PC-3 (cell line): Measurements from ENCODE around the gene ACTL8. TPM values are rescaled to one million over a fixed set of nuclear protein-coding genes. Genes with fewer than 3 reads are reported as not detected.

ENCODE experiments used
- ATAC-seq: fragments of 200-7000 bp; cut with Tn5 transposase; 2 replicates; pipeline ENCODE4 v1.9.1; 2020; ENCODE audit warnings: mild to moderate bottlenecking, moderate library complexity
- BruUV-seq: library from RNA; stranded (reverse); fragments of 400-500 nt; replicated peaks from 2 replicates; lab custom pipeline; 2021; lab: Mats Ljungman, UMichigan
- CTCF ChIA-PET: fragments of 300-600 bp; sonication (Branson Sonifier 250); formaldehyde crosslinking; loops from one replicate; lab custom pipeline; 2022; ENCODE audit warnings: antibody characterized with exemption; lab: Charles Lee
- POLR2A ChIA-PET: fragments of 300-600 bp; sonication (Branson Sonifier 250); formaldehyde crosslinking; loops from one replicate; lab custom pipeline; 2022; ENCODE audit warnings: antibody characterized with exemption; ENCODE audit not compliant: unreplicated experiment; lab: Charles Lee
- DNase-seq: peaks from one replicate; pipeline ENCODE4 v3.0.0-alpha.2; 2015
- H2AFZ ChIP-seq: fragments of 300-600 bp; sonication (generic); 2 replicates; pipeline ENCODE4 v1.6.0; 2016; ENCODE audit warnings: antibody characterized with exemption, low read length
- H3F3A ChIP-seq: fragments of 300-600 bp; sonication (generic); one replicate; pipeline ENCODE4 v1.6.0; 2017; ENCODE audit warnings: antibody characterized with exemption, low read length, control low read depth, mild to moderate bottlenecking; ENCODE audit not compliant: unreplicated experiment
- H3K27ac ChIP-seq: fragments of 300-600 bp; sonication (generic); 2 replicates; pipeline ENCODE4 v1.5.1; 2016; ENCODE audit warnings: mild to moderate bottlenecking, low read length
- H3K27me3 ChIP-seq: fragments of 300-600 bp; sonication (generic); 2 replicates; pipeline ENCODE4 v1.6.1; 2016; ENCODE audit warnings: low read length, mixed read lengths
- H3K36me3 ChIP-seq: fragments of 300-600 bp; sonication (generic); 2 replicates; pipeline ENCODE4 v1.6.1; 2016; ENCODE audit warnings: low read depth, mixed run types, low read length, mixed read lengths
- H3K4me1 ChIP-seq: fragments of 300-600 bp; sonication (generic); 2 replicates; pipeline ENCODE4 v1.5.1; 2016; ENCODE audit warnings: low read length; ENCODE audit not compliant: insufficient read depth
- H3K4me2 ChIP-seq: fragments of 300-600 bp; sonication (generic); 2 replicates; pipeline ENCODE4 v1.6.0; 2016; ENCODE audit warnings: low read length
- H3K4me3 ChIP-seq: fragments of 300-600 bp; sonication (generic); 2 replicates; pipeline ENCODE4 v1.5.1; 2016; ENCODE audit warnings: mild to moderate bottlenecking, low read length, mixed read lengths
- H3K79me2 ChIP-seq: fragments of 300-600 bp; sonication (generic); 2 replicates; pipeline ENCODE4 v1.6.1; 2017; ENCODE audit warnings: low read length, mixed read lengths
- H3K9ac ChIP-seq: fragments of 300-600 bp; sonication (generic); 2 replicates; pipeline ENCODE4 v1.6.0; 2016; ENCODE audit warnings: mild to moderate bottlenecking, low read length
- H3K9me2 ChIP-seq: fragments of 300-600 bp; sonication (generic); replicated peaks from 2 replicates; pipeline ENCODE4 v1.6.1; 2016; ENCODE audit warnings: mixed run types, low read length, mixed read lengths
- H3K9me3 ChIP-seq: fragments of 300-600 bp; sonication (generic); 2 replicates; pipeline ENCODE4 v1.6.1; 2016; ENCODE audit warnings: low read length, mixed read lengths
- H4K20me1 ChIP-seq: fragments of 300-600 bp; sonication (generic); 2 replicates; pipeline ENCODE4 v1.6.1; 2016; ENCODE audit warnings: low read length, mixed read lengths
- CTCF ChIP-seq: fragments of 300-600 bp; sonication (generic); conservative IDR thresholded peaks from 2 replicates; pipeline ENCODE4 v1.5.1; 2017; ENCODE audit warnings: antibody characterized with exemption, low read depth, mild to moderate bottlenecking, low read length
- EZH2 ChIP-seq: fragments of 300-600 bp; sonication (generic); IDR thresholded peaks from one replicate; pipeline ENCODE4 v1.6.1; 2017; ENCODE audit warnings: antibody characterized with exemption, mild to moderate bottlenecking, low read length; ENCODE audit not compliant: unreplicated experiment
- EZH2phosphoT487 ChIP-seq: fragments of 300-600 bp; sonication (generic); IDR thresholded peaks from 2 replicates; pipeline ENCODE4 v1.6.1; 2018; ENCODE audit warnings: mild to moderate bottlenecking, antibody characterized with exemption, low read length, borderline replicate concordance
- intact Hi-C: fragments of 100-400 bp; cut with micrococcal nuclease; formaldehyde crosslinking; loops from 2 replicates; pipeline ENCODE4 v1.9.0; 2023
- total RNA-seq: library from RNA; depleted of rRNA; stranded (reverse); fragments of >200 nt; gene quantifications from 2 replicates; pipeline ENCODE4 v1.2.3, GENCODE V29; 2014

ACTL8 gene
- total RNA-seq, 1 experiment from 2014 or later: not detected

- Histone ChIP-seq H3K36me3 (no peaks in the 10 kb centered on the region), H3K4me2 (no peak overlapping the region), H3K9me3 (no peaks in the 10 kb centered on the region), H2AFZ (no peak overlapping the region), H3K9ac (no peak overlapping the region), H3K4me3 (no peak overlapping the region), H3K79me2 (no peaks in the 10 kb centered on the region), H3K27me3 (peaks cover 66% of the 10 kb centered on the region), H4K20me1 (no peaks in the 10 kb centered on the region), H3K27ac (no peak overlapping the region), H3K4me1 (no peaks in the 10 kb centered on the region), H3F3A (no peaks in the 10 kb centered on the region), H3K9me2 (no peaks in the 10 kb centered on the region)
- intact Hi-C loops: no loop called here
- CTCF ChIA-PET: no interaction called here
- DNase-seq: no peak
- no peak for ATAC-seq
- no TSS peak for BruUV-seq
- POLR2A ChIA-PET: no interaction called here
- no peak for TF ChIP-seq CTCF
- no peak for TF ChIP-seq EZH2phosphoT487
- TF ChIP-seq EZH2: no peak
Measured at GRCh38 chr1:17802164-17802563, 47.0 kb downstream of the ACTL8 start.

GRCh38 chr1:17802945-17803344 lies 47.8 kb downstream of the ACTL8 start:
- ATAC-seq: no peak
- ChIA-PET CTCF (no interaction called here), POLR2A (no interaction called here)
- H3F3A ChIP-seq: no peaks in the 10 kb centered on the region
- intact Hi-C loops: no loop called here
- DNase-seq: no peak
- no peak overlapping the region for H2AFZ ChIP-seq
- no peaks in the 10 kb centered on the region for H3K9me3 ChIP-seq
- H3K36me3 ChIP-seq: no peaks in the 10 kb centered on the region
- no peak overlapping the region for H3K27ac ChIP-seq
- H4K20me1 ChIP-seq: no peaks in the 10 kb centered on the region
- TF ChIP-seq EZH2 (no peak), EZH2phosphoT487 (no peak), CTCF (no peak)
- H3K9ac ChIP-seq: no peak overlapping the region
- H3K27me3 ChIP-seq: peaks cover 63% of the 10 kb centered on the region
- no peaks in the 10 kb centered on the region for H3K9me2 ChIP-seq
- H3K79me2 ChIP-seq: no peaks in the 10 kb centered on the region
- H3K4me1 ChIP-seq: no peaks in the 10 kb centered on the region
- H3K4me2 ChIP-seq: no peak overlapping the region
- H3K4me3 ChIP-seq: no peak overlapping the region
- no TSS peak for BruUV-seq

DNA sequence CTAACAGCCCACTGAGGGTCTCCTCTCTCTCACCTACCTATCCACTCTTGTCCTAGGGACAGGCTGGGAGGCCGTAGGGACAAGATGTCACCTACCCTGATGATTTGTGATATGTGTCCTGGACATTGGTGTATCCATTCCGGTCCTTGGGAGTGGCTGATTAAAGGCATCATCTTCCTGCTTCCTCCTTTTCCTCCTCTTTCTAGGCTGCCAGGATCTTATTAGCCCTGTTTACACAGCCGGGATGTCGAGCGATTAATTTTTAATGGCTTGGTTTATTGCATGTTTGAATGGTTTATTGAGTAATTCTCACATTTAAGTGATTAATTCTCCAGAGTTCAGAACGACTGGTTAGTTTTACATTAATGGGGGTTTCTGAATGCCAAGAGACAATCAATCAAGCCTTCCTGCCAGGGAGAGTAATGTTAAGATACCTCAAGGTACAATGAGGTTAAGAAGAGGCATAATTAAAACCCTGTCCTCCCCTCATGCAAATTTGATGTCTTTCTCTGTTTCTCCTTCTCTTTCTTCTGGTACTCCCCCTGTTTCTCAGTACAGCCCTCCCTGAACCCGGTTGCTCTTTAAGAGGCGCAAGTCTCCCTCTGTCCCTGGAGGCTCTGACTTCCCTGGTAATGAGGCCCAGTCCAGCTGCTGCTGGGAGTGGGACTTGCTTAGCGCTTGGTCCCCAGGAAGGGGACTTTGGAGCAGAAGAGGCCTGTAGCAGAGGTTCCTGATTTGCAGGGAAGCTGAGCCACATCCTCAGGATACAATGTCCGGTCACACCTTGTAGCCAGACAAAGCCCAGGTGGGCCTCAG lies 50.9 kb downstream of the ACTL8 start:
- Histone ChIP-seq H3K9me3 (no peaks in the 10 kb centered on the region), H3K27me3 (peaks cover 57% of the 10 kb centered on the region), H2AFZ (no peak overlapping the region), H3F3A (no peaks in the 10 kb centered on the region), H3K9me2 (no peaks in the 10 kb centered on the region), H3K4me3 (no peak overlapping the region), H3K79me2 (no peaks in the 10 kb centered on the region), H3K4me1 (no peaks in the 10 kb centered on the region), H3K36me3 (no peaks in the 10 kb centered on the region), H3K27ac (no peak overlapping the region), H3K4me2 (no peak overlapping the region), H3K9ac (no peak overlapping the region), H4K20me1 (no peaks in the 10 kb centered on the region)
- ATAC-seq: no peak
- CTCF ChIA-PET: interaction anchor here (0.7 kb wide), 1 partner anchor 74 kb away, joined by 3 read pairs; no protein-coding TSS in a partner anchor
- no TSS peak for BruUV-seq
- TF ChIP-seq CTCF (no peak), EZH2phosphoT487 (no peak), EZH2 (no peak)
- DNase-seq: no peak
- POLR2A ChIA-PET: no interaction called here
- intact Hi-C loops: no loop called here
